Hepatocyte (in vitro differentiated cells): ENCODE data around the gene SLC7A14.

ENCODE experiments used
- EZH2 ChIP-seq: fragments of 200-600 bp; sonication (generic); IDR thresholded peaks from 2 replicates; pipeline ENCODE4 v1.6.1; 2016; ENCODE audit warnings: antibody characterized with exemption, mild to moderate bottlenecking, borderline replicate concordance
- TF ChIP-seq, protein P1 (sequence below): fragments of 200-600 bp; sonication (generic); IDR thresholded peaks from 2 replicates; pipeline ENCODE4 v1.5.1; 2016; ENCODE audit warnings: antibody characterized with exemption, mild to moderate bottlenecking; ENCODE audit not compliant: poor library complexity

DNA sequence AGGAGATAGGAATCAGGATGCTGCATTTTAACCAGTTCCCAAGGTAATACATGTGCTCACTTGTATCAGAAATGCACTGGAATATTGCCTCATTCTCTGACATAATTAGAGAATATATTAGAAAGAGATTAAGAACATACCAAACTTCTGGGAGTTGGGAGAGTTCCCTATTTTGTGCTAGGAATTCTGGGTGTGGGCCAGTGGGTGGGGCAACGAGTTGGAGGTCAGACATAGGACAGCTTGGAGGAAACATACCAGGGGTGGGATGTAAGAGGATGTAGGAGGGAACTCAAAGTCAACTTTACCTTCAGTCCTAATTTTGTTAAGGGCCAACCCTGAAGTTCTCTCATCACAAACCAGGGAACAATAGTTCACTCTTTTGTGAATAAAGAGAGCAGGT is 83.6 kb downstream of the SLC7A14 start:
- TF ChIP-seq, protein P1, sequence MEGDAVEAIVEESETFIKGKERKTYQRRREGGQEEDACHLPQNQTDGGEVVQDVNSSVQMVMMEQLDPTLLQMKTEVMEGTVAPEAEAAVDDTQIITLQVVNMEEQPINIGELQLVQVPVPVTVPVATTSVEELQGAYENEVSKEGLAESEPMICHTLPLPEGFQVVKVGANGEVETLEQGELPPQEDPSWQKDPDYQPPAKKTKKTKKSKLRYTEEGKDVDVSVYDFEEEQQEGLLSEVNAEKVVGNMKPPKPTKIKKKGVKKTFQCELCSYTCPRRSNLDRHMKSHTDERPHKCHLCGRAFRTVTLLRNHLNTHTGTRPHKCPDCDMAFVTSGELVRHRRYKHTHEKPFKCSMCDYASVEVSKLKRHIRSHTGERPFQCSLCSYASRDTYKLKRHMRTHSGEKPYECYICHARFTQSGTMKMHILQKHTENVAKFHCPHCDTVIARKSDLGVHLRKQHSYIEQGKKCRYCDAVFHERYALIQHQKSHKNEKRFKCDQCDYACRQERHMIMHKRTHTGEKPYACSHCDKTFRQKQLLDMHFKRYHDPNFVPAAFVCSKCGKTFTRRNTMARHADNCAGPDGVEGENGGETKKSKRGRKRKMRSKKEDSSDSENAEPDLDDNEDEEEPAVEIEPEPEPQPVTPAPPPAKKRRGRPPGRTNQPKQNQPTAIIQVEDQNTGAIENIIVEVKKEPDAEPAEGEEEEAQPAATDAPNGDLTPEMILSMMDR: no peak
- TF ChIP-seq EZH2: no peak
